OCI-LY1 (cell line): ENCODE results near the gene CDK5RAP2.

Experiments
- H2AFZ ChIP-seq: fragments of 200-600 bp; sonication (generic), shearing (Covaris generic); 2 replicates; pipeline ENCODE4 v1.6.0; 2014; ENCODE audit warnings: antibody characterized with exemption, mild to moderate bottlenecking, low read length
- H3F3A ChIP-seq: fragments of 200-600 bp; sonication (generic), shearing (Covaris generic); 2 replicates; pipeline ENCODE4 v1.6.0; 2014; ENCODE audit warnings: mild to moderate bottlenecking, antibody characterized with exemption, low read length, moderate library complexity; ENCODE audit not compliant: insufficient read depth
- H3K27ac ChIP-seq: fragments of 200-600 bp; sonication (generic); 2 replicates; pipeline ENCODE4 v1.5.1; 2014; ENCODE audit warnings: low read length, mixed run types, mild to moderate bottlenecking, low read depth; ENCODE audit not compliant: poor library complexity, severe bottlenecking
- H3K27me3 ChIP-seq: fragments of 200-600 bp; sonication (generic); 2 replicates; pipeline ENCODE4 v1.6.0; 2014; ENCODE audit warnings: antibody characterized with exemption, mild to moderate bottlenecking, low read length, moderate library complexity; ENCODE audit not compliant: insufficient read depth
- H3K36me3 ChIP-seq: fragments of 200-600 bp; sonication (generic); 2 replicates; pipeline ENCODE4 v1.6.1; 2014; ENCODE audit warnings: mild to moderate bottlenecking, antibody characterized with exemption, low read length, moderate library complexity, mixed read lengths; ENCODE audit not compliant: insufficient read depth
- H3K4me1 ChIP-seq: fragments of 200-600 bp; sonication (generic); 2 replicates; pipeline ENCODE4 v1.5.1; 2014; ENCODE audit warnings: mild to moderate bottlenecking, low read length, moderate library complexity; ENCODE audit not compliant: insufficient read depth, severe bottlenecking
- H3K4me2 ChIP-seq: fragments of 200-600 bp; sonication (generic), shearing (Covaris generic); 2 replicates; pipeline ENCODE4 v1.6.1; 2014; ENCODE audit warnings: low read length
- H3K4me3 ChIP-seq: fragments of 200-600 bp; sonication (generic); 2 replicates; pipeline ENCODE4 v1.5.1; 2014; ENCODE audit warnings: low read length, low read depth, mild to moderate bottlenecking, mixed read lengths; ENCODE audit not compliant: poor library complexity, severe bottlenecking
- H3K79me2 ChIP-seq: fragments of 200-600 bp; shearing (Covaris generic); 2 replicates; pipeline ENCODE4 v1.6.1; 2016; ENCODE audit warnings: mixed run types, low read length, mixed read lengths; ENCODE audit not compliant: insufficient read depth
- H3K9ac ChIP-seq: fragments of 200-600 bp; sonication (generic), shearing (Covaris generic); 2 replicates; pipeline ENCODE4 v1.6.1; 2014; ENCODE audit warnings: mild to moderate bottlenecking, low read length, mixed read lengths
- H3K9me2 ChIP-seq: fragments of 200-600 bp; sonication (generic), shearing (Covaris generic); 2 replicates; pipeline ENCODE4 v1.6.1; 2014; ENCODE audit warnings: low read depth, mild to moderate bottlenecking, low read length, mixed read lengths
- H3K9me3 ChIP-seq: fragments of 200-600 bp; shearing (Covaris generic); 2 replicates; pipeline ENCODE4 v1.6.1; 2014; ENCODE audit warnings: low read length, mixed read lengths
- H4K20me1 ChIP-seq: fragments of 200-600 bp; sonication (generic), shearing (Covaris generic); 2 replicates; pipeline ENCODE4 v1.6.0; 2016; ENCODE audit warnings: mild to moderate bottlenecking, low read length; ENCODE audit not compliant: insufficient read depth
- EZH2 ChIP-seq: fragments of 200-600 bp; sonication (generic), shearing (Covaris generic); IDR thresholded peaks from 2 replicates; pipeline ENCODE4 v1.8.0; 2017; ENCODE audit warnings: borderline replicate concordance, mixed run types, mild to moderate bottlenecking, antibody characterized with exemption, low read length, moderate library complexity, mixed read lengths
- TF ChIP-seq, protein P1 (sequence below): fragments of 200-600 bp; sonication (generic), shearing (Covaris generic); IDR thresholded peaks from 2 replicates; pipeline ENCODE4 v1.5.1; 2017; ENCODE audit warnings: mild to moderate bottlenecking, antibody characterized with exemption, low read length, moderate library complexity, mixed read lengths

The CDK5RAP2 gene

DNA sequence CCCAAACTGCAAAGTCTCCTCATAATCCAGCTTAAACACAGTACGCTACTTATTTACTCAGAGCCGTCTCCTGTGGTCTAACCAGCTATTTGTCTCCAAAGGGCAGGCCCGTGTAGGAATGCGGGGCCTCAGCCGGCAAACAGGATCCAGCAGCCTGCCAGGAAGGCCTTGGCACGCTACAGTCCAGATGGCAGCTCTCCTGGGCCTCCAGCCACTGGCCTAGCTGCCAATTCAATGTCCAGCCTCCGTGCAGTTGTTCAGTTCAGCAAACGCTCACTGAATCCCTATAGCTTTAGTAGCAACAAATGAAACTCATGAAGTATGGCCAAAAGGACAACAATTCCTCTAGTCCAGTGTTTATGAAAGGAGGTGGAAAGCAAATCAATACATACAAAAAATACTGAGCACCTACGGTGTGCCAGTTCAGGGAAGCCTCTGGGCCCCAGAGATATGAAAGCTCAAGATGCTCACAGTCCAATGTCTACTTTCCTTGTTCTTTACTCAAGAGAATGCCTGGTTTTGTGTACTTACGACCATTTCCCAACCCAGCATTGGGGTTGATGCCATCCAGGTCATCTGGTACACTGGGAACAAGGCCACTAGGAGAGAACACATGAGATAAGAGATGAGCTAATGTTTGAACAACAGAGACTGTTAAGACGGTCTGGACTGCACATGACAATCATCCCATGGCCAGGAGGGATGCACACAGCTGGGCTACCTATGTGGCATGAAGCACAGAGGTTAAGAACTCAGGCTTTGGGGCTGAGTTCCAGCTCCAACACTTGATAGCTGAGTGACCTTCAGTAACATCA lies 8.3 kb downstream of the CDK5RAP2 start:
- Histone ChIP-seq H3K4me3 (no peak overlapping the region), H2AFZ (no peak overlapping the region), H3K9me2 (no peaks in the 10 kb centered on the region), H3F3A (no peaks in the 10 kb centered on the region), H3K36me3 (peaks cover 66% of the 10 kb centered on the region), H3K79me2 (peaks cover 40% of the 10 kb centered on the region), H3K27ac (no peak overlapping the region), H3K27me3 (no peaks in the 10 kb centered on the region), H3K4me2 (no peak overlapping the region), H3K9me3 (no peaks in the 10 kb centered on the region), H4K20me1 (no peaks in the 10 kb centered on the region), H3K4me1 (peaks cover 26% of the 10 kb centered on the region), H3K9ac (no peak overlapping the region)
- no peak for TF ChIP-seq EZH2
- TF ChIP-seq, protein P1, sequence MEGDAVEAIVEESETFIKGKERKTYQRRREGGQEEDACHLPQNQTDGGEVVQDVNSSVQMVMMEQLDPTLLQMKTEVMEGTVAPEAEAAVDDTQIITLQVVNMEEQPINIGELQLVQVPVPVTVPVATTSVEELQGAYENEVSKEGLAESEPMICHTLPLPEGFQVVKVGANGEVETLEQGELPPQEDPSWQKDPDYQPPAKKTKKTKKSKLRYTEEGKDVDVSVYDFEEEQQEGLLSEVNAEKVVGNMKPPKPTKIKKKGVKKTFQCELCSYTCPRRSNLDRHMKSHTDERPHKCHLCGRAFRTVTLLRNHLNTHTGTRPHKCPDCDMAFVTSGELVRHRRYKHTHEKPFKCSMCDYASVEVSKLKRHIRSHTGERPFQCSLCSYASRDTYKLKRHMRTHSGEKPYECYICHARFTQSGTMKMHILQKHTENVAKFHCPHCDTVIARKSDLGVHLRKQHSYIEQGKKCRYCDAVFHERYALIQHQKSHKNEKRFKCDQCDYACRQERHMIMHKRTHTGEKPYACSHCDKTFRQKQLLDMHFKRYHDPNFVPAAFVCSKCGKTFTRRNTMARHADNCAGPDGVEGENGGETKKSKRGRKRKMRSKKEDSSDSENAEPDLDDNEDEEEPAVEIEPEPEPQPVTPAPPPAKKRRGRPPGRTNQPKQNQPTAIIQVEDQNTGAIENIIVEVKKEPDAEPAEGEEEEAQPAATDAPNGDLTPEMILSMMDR = no peak

DNA sequence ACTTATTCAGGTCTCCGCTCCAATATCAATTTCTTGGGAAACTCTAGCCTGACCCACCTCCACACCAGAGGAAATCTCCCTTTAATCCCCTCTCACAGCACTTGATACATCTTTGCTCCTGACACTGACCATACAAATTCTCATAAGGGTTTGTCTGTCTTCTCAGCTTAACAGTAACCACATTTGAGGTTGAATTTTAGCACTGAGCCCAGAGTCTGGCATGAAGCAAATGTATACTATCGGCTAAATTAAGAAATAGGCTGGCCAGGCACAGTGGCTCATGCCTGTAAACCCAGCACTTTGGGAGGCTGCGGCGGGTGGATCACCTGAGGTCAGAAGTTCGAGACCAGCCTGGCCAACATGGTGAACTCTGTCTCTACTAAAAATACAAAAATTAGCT lies 9.7 kb downstream of the CDK5RAP2 start:
- peaks cover 70% of the 10 kb centered on the region for H3K36me3 ChIP-seq
- no peak overlapping the region for H3K9ac ChIP-seq
- H3K27ac ChIP-seq = no peak overlapping the region

DNA sequence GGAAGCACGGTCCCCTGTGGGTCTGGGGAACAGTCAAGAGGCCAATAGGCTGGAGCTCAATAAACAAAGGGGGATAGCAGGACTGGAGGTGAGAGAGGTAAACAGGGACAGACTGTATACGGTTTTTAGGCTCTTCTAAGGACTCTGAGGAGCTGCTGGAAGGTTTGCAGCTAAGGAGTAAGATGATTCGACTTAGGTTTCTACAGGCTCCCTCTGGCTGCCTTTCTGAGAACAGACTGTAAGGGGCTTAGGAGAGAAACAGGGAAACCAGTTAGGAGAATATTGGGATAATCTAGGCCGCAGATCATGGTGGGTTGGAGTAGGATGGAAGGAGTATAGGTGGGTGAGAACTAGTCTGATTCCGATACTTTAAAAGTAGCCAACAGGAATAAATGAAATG lies 10.4 kb downstream of the CDK5RAP2 start:
- no peak overlapping the region for H3K4me3 ChIP-seq
- no peak overlapping the region for H3K4me2 ChIP-seq
- H2AFZ ChIP-seq = no peak overlapping the region
- peaks cover 6% of the 10 kb centered on the region for H3K4me1 ChIP-seq
- H3K27ac ChIP-seq = no peak overlapping the region
- no peaks in the 10 kb centered on the region for H3K9me2 ChIP-seq
- no peak overlapping the region for H3K9ac ChIP-seq
- no peaks in the 10 kb centered on the region for H3F3A ChIP-seq
- no peaks in the 10 kb centered on the region for H3K27me3 ChIP-seq
- no peaks in the 10 kb centered on the region for H3K9me3 ChIP-seq
- H3K36me3 ChIP-seq = peaks cover 78% of the 10 kb centered on the region
- no peaks in the 10 kb centered on the region for H4K20me1 ChIP-seq
- TF ChIP-seq EZH2 = no peak
- TF ChIP-seq, protein P1 = no peak
- peaks cover 23% of the 10 kb centered on the region for H3K79me2 ChIP-seq

More for the DNA sequence above, 9.7 kb downstream of the CDK5RAP2 start:
- no peak for TF ChIP-seq EZH2
- TF ChIP-seq, protein P1 = no peak
- Histone ChIP-seq H3K27me3 (no peaks in the 10 kb centered on the region), H2AFZ (no peak overlapping the region), H3K4me2 (no peak overlapping the region), H3K9me3 (no peaks in the 10 kb centered on the region), H3K79me2 (peaks cover 27% of the 10 kb centered on the region), H4K20me1 (no peaks in the 10 kb centered on the region), H3K4me1 (peaks cover 13% of the 10 kb centered on the region), H3F3A (no peaks in the 10 kb centered on the region), H3K4me3 (no peak overlapping the region), H3K9me2 (no peaks in the 10 kb centered on the region)
